Small intestine (tissue), 7 donors: ENCODE results near the gene GPR171. TPM values are rescaled to one million over a fixed set of nuclear protein-coding genes. Genes with fewer than 3 reads are reported as not detected.

Experiments
- DNase-seq, 2 donors: peaks; one replicate each; pipeline versions ENCODE4 v3.0.0 to v3.0.0-alpha.2; 2013
- FAIRE-seq: peaks from 2 replicates; lab custom pipeline; 2012; peaks lifted over from hg19 to GRCh38; lab: Jason Lieb, UNC
- H3K27ac ChIP-seq, 3 donors: one replicate each; pipeline ENCODE4 v1.5.1; 2013; ENCODE audit warnings: low read length in 2 of 3, mild to moderate bottlenecking in 2 of 3, control low read depth in 1 of 3, inconsistent platforms in 1 of 3, low read depth in 1 of 3, moderate library complexity in 1 of 3
- H3K27me3 ChIP-seq, 3 donors: one replicate each; pipeline ENCODE4 v1.6.1; 2013; ENCODE audit warnings: low read length in 3 of 3, inconsistent platforms in 1 of 3; ENCODE audit not compliant: control insufficient read depth in 3 of 3, insufficient read depth in 3 of 3
- H3K36me3 ChIP-seq, 3 donors: one replicate each; pipeline ENCODE4 v1.6.1; 2013; ENCODE audit warnings: low read length in 3 of 3, inconsistent platforms in 1 of 3, low read depth in 1 of 3, mild to moderate bottlenecking in 1 of 3, moderate library complexity in 1 of 3; ENCODE audit not compliant: control insufficient read depth in 3 of 3, insufficient read depth in 2 of 3
- H3K4me1 ChIP-seq, 3 donors: one replicate each; pipeline ENCODE4 v1.6.1; 2013; ENCODE audit warnings: low read length in 2 of 3, inconsistent platforms in 1 of 3, low read depth in 1 of 3, mild to moderate bottlenecking in 1 of 3, moderate library complexity in 1 of 3; ENCODE audit not compliant: control insufficient read depth in 3 of 3, insufficient read depth in 2 of 3
- H3K4me3 ChIP-seq, 3 donors: one replicate each; pipeline ENCODE4 v1.5.1; 2013; ENCODE audit warnings: low read length in 3 of 3, control low read depth in 1 of 3, inconsistent platforms in 1 of 3, low read depth in 1 of 3, mild to moderate bottlenecking in 1 of 3, moderate library complexity in 1 of 3
- H3K9me3 ChIP-seq, 2 donors: one replicate each; pipeline ENCODE4 v1.6.1; 2013; ENCODE audit warnings: low read depth in 1 of 2, low read length in 1 of 2; ENCODE audit not compliant: control insufficient read depth in 2 of 2, insufficient read depth in 1 of 2
- WGBS, 3 donors: extraction: QIAGEN DNeasy Blood & Tissue Kit; methylation state at CpG; one replicate each; pipeline ENCODE4 v1.1.7; 2013; 5-methylcytosine and 5-hydroxymethylcytosine counted together
- polyA plus RNA-seq, 4 donors: library from polyadenylated mRNA; stranded (reverse) in 3 of 4; unstranded in 1 of 4; fragments of 200-250 nt in 3 of 4; fragments of 120-200 nt in 1 of 4; gene quantifications; one replicate each; pipeline versions ENCODE4 v1.2.1 to v1.2.3, GENCODE V29; 2013
- donor health status: healthy with polysubstance abuse.
- donor health status: control.
- donor health status: control.
- donor health status: Bipolar disorder and iron deficiency.
- donor health status: healthy.

GPR171 gene
- polyA plus RNA-seq, 4 donors: 1.6 to 3.5 (median 2.2) TPM

GRCh38 chr3:151224268-151224866 is 21.4 kb upstream of the GPR171 start:
- DNase-seq (no peak), FAIRE-seq (no peak)
- no peak overlapping the region for H3K27ac ChIP-seq
- 81 to 95% (median 93%) methylated on average over 4 of the region's 4 CpGs for WGBS, 3 donors
- H3K4me1 ChIP-seq: peaks cover 0 to 6% (median 0%) of the 10 kb centered on the region in 3 donors
- H3K4me3 ChIP-seq: no peak overlapping the region
- H3K27me3 ChIP-seq: no peaks in the 10 kb centered on the region
- peaks cover 0 to 3% (median 0%) of the 10 kb centered on the region in 3 donors for H3K36me3 ChIP-seq
- peaks cover 0 to 8% of the 10 kb centered on the region in 2 donors for H3K9me3 ChIP-seq

- FAIRE-seq (no peak), DNase-seq (no peak)
- H3K4me3 ChIP-seq: no peak overlapping the region
- peaks cover 0 to 3% (median 0%) of the 10 kb centered on the region in 3 donors for H3K4me1 ChIP-seq
- H3K9me3 ChIP-seq: peaks cover 0 to 8% of the 10 kb centered on the region in 2 donors
- WGBS, 3 donors: 17 to 41% (median 27%) methylated on average over 1 of the region's 1 CpG
- H3K36me3 ChIP-seq: peaks cover 0 to 3% (median 0%) of the 10 kb centered on the region in 3 donors
- no peaks in the 10 kb centered on the region for H3K27me3 ChIP-seq
- H3K27ac ChIP-seq: no peak overlapping the region
These were observed 16.0 kb upstream of the GPR171 start for GRCh38 chr3:151219056-151219455.

- peaks cover 0 to 3% (median 0%) of the 10 kb centered on the region in 3 donors for H3K36me3 ChIP-seq
- H3K27ac ChIP-seq: no peak overlapping the region
- WGBS, 3 donors: 56 to 68% (median 62%) methylated on average over 1 of the region's 1 CpG
- no peak overlapping the region for H3K4me3 ChIP-seq
- DNase-seq (no peak), FAIRE-seq (no peak)
- H3K9me3 ChIP-seq: peaks cover 0 to 8% of the 10 kb centered on the region in 2 donors
- no peaks in the 10 kb centered on the region for H3K27me3 ChIP-seq
- H3K4me1 ChIP-seq: peaks cover 0 to 3% (median 0%) of the 10 kb centered on the region in 3 donors
These were observed 15.1 kb upstream of the GPR171 start for GRCh38 chr3:151218136-151218535.

GRCh38 chr3:151216641-151217607 is 13.9 kb upstream of the GPR171 start:
- Histone ChIP-seq H3K9me3 (peaks cover 0 to 8% of the 10 kb centered on the region in 2 donors), H3K27me3 (no peaks in the 10 kb centered on the region), H3K4me1 (peaks cover 0 to 3% (median 0%) of the 10 kb centered on the region in 3 donors), H3K27ac (no peak overlapping the region), H3K4me3 (no peak overlapping the region), H3K36me3 (peaks cover 0 to 3% (median 0%) of the 10 kb centered on the region in 3 donors)
- 85 to 95% (median 92%) methylated on average over 3 of the region's 3 CpGs for WGBS, 3 donors
- DNase-seq (no peak), FAIRE-seq (no peak)

- no peak overlapping the region for H3K27ac ChIP-seq
- no peak for FAIRE-seq
- H3K4me1 ChIP-seq: peaks cover 0 to 16% (median 2%) of the 10 kb centered on the region in 3 donors
- H3K27me3 ChIP-seq: no peaks in the 10 kb centered on the region
- H3K4me3 ChIP-seq: no peak overlapping the region
- no peak for DNase-seq
- no peaks in the 10 kb centered on the region for H3K9me3 ChIP-seq
- no peaks in the 10 kb centered on the region for H3K36me3 ChIP-seq
- WGBS, 3 donors: 65 to 78% (median 75%) methylated on average over 1 of the region's 1 CpG
These were observed 11.4 kb upstream of the GPR171 start for GRCh38 chr3:151214459-151214858.

- 86 to 95% (median 93%) methylated on average over 5 of the region's 5 CpGs for WGBS, 3 donors
- no peak for FAIRE-seq
These were observed 10.9 kb upstream of the GPR171 start for GRCh38 chr3:151213881-151214280.

GRCh38 chr3:151213151-151213550 is 10.1 kb upstream of the GPR171 start:
- FAIRE-seq (no peak), DNase-seq (no peak)
- Histone ChIP-seq H3K9me3 (no peaks in the 10 kb centered on the region), H3K4me1 (peaks cover 0 to 18% (median 2%) of the 10 kb centered on the region in 3 donors), H3K27me3 (no peaks in the 10 kb centered on the region), H3K4me3 (no peak overlapping the region), H3K36me3 (no peaks in the 10 kb centered on the region), H3K27ac (no peak overlapping the region)
- WGBS, 3 donors: 71 to 82% (median 79%) methylated on average over 4 of the region's 4 CpGs

More at GRCh38 chr3:151213881-151214280, 10.9 kb upstream of the GPR171 start:
- Histone ChIP-seq H3K4me3 (no peak overlapping the region), H3K36me3 (no peaks in the 10 kb centered on the region), H3K4me1 (peaks cover 0 to 18% (median 2%) of the 10 kb centered on the region in 3 donors), H3K9me3 (no peaks in the 10 kb centered on the region), H3K27me3 (no peaks in the 10 kb centered on the region), H3K27ac (no peak overlapping the region)
- DNase-seq: no peak

- DNase-seq (peak; percentile 78 to 87), FAIRE-seq (no peak)
- no peaks in the 10 kb centered on the region for H3K27me3 ChIP-seq
- H3K27ac ChIP-seq: peak overlapping the region; percentile 25 to 73 (median 30)
- H3K4me3 ChIP-seq: peak overlapping the region in 1 of 3 donors; percentile 30
- H3K9me3 ChIP-seq: no peaks in the 10 kb centered on the region
- WGBS, 3 donors: 12 to 29% (median 17%) methylated on average over 4 of the region's 4 CpGs
- H3K4me1 ChIP-seq: peaks cover 0 to 15% (median 2%) of the 10 kb centered on the region in 3 donors
- H3K36me3 ChIP-seq: no peaks in the 10 kb centered on the region
These were observed 7.8 kb upstream of the GPR171 start for GRCh38 chr3:151210676-151211381.
